Measurements from ENCODE around the gene PRELID1.
"Not testable (repeated sequence)": the region's sequence is repeated elsewhere in the genome, so short reads cannot be mapped to it uniquely, and the experiment has no call there.

Gene PRELID1, protein sequence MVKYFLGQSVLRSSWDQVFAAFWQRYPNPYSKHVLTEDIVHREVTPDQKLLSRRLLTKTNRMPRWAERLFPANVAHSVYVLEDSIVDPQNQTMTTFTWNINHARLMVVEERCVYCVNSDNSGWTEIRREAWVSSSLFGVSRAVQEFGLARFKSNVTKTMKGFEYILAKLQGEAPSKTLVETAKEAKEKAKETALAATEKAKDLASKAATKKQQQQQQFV

DNA sequence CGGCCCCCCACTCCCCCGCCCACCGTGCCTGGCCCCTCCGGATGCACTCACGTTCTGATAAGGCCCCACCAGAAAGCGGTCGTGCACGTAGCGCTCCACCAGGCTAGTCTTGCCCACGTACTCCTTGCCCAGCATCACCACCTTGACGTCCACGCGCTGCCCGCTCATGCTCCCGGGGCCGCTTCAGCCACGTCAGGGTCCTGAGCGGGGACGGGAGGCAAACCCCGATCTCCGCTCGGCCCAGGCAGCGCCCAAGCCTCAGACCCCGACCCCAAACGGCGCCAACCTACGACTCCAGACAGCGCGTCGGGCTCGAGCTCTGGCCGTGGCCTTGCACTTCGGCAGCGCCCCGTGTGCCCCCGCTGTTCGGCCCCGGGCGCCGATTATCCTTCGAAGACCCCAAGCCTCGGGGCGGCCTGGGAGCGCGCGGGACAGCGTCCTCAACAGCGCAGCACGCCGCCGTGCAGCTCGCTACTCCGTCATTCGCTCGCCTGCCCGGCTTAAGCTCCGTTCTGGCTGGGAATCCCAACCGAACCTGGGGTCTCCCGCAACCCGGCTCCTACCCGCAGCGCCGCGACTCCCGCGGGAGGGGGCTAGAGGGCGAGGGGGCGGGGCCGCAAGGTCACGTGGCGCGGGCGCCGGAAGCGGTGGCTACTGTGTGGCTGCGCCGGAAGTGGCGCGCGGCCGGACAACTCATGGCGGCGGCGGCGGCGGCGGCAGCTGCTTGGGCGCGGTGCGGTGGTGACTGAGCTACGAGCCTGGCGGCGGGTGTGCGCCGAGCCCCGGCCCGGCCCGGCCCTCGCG is at the start of gene PRELID1, which contains the start of gene RAB24:
TSS of gene PRELID1 (plus strand) at position 679 of the 804 bp plus-strand sequence. CDS start 187 bp downstream, outside the sequence.
TSS of gene RAB24 (minus strand) at position 599 of the 804 bp plus-strand sequence. CDS start at position 168, 431 bp downstream.
- peak; percentile 78 to 82 (median 79) for DNase-seq (ENCODE audit: low read depth in 3 of 3)

DNA sequence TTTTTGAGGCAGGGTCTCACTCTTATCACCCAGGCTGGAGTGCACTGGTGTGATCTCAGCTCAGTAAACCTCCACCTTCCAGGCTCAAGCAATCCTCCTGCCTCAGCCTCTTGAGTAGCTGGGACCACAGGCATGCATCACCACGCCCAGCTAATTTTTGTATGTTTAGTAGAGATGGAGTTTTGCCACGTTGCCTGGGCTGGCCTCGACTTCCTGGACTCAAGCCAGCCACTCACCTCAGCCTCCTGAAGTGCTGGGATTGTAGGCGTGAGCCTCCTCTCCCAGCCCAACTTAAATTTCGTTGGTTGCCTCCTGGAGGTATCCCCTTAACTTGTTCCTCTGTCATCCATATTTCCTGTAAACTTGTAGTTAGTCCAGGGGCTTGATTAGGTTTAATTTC is 47.3 kb upstream of the PRELID1 start:
- DNase-seq (ENCODE audit: low read depth in 3 of 3), result no peak

DNA sequence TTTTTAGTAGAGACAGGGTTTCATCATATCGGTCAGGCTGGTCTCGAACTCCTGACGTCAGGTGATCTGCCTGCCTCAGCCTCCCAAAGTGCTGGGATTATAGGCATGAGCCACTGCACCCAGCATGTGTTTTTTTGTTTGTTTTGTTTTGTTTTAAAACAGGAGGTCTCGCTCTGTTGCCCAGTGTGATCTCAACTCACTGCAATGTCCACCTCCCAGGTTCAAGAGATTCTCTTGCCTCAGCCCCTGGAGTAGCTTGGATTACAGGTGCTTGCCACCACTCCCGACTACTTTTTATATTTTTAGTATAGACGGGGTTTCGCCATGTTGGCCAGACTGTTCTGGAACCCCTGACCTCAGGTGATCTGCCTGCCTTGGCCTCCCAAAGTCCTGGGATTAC is 44.9 kb upstream of the PRELID1 start:
- DNase-seq (ENCODE audit: low read depth in 3 of 3), result not testable (repeated sequence)

DNA sequence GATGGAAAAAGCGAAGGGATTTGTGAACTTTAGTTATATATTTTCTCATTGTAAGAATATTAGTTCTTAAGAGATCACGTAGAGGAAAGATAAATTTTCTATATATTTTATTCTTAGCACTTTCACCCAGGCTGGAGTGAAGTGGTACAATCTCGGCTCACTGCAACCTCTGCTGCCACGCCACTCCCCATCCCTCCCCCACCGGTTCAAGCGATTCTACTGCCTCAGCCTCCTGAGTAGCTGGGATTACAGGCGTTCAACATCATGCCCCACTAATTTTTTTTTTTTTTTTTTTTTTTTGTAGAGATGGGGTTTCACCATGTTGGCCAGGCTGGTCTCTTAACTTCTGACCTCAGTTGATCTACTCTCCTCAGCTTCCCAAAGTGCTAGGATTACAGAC is 42.6 kb upstream of the PRELID1 start:
- no peak for DNase-seq (ENCODE audit: low read depth in 3 of 3)

DNA sequence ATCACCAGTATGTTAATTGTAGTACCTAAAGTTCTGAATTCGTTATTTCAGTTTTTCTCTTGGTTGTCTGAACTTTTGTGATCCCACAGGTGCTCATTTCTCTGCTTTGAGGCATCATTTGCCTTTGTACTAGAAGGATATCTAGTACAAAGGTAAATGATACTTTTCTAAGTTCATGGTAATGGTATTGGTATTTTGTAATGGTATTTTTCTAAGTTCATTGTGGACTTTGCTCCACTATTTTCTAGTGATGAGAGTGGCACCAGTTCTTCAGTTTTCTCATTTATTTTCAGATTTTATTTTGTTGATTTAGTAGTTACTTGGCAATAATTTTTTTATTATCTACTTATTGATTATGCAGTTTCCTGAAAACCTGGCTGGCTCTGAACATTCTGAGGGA is 42.1 kb upstream of the PRELID1 start:
- DNase-seq (ENCODE audit: low read depth in 3 of 3), result no peak

DNA sequence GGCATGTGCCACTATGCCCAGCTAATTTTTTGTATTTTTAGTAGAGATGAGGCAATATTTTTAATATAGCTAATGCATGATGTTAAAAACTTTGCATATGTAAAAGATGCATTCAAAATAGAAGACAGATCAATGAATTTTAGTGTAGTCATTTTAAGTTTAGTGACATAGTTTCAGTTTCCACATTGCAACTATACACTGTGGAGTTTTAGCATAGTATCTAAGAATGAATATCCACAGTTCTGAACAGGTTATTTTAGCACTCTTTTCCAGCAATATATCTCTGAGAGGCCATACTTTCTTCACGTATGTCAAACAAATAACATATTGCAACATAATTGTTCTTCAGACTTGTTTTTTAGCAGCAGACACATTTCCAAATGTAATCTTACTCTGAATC is 39.4 kb upstream of the PRELID1 start:
- DNase-seq (ENCODE audit: low read depth in 3 of 3), result no peak

DNA sequence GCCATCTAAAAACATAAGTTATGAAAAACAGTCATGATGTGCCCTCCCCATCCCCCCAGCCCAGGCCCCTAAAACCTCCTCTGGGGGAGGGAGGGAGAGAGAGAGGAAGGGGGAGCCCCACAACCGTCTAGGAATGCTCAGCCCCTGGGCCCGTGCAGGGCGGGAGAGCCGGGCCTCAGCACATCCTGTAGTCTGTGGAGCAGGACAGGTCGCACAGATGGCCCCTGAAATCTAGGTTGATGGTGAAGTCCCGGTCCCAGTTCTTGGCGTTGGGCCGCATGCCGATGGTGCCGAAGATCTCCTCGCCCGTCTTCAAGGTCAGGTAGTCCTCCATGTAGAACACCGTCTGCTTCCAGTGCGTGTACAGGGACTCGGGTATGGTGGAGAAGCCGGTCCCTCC is 38.2 kb upstream of the PRELID1 start:
- no peak for DNase-seq (ENCODE audit: low read depth in 3 of 3)

DNA sequence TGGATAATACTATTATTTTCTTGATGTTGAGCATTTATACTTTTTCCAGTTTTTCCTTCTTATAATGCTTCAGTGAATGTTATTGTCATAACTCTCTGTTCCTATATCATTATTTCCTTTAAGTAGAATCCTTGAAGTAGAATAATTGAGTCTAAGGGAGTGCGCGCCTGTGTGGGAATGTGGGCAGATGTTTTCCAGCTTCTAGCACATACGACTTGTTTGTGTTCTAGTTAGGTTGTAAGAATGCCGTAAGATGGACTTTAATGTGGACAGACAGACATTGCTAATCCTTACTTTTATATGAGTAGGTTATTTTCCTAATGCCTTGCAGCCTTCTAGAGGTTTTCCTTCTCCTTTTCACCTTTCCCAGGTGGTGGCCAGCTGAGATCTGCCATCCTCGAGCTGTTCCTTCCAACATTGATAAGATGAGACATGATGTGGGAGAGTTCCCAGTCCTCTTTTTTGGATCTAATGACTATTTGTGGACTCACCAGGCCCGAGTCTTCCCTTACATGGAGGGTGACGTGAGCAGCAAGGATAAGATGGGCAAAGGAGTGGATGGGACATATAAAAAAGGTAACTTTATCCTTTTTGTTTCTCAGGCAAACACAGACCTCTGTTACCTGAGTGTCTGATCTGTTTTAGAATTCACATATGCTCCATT is 34.2 kb upstream of the PRELID1 start:
- DNase-seq (ENCODE audit: low read depth in 3 of 3), result no peak

DNA sequence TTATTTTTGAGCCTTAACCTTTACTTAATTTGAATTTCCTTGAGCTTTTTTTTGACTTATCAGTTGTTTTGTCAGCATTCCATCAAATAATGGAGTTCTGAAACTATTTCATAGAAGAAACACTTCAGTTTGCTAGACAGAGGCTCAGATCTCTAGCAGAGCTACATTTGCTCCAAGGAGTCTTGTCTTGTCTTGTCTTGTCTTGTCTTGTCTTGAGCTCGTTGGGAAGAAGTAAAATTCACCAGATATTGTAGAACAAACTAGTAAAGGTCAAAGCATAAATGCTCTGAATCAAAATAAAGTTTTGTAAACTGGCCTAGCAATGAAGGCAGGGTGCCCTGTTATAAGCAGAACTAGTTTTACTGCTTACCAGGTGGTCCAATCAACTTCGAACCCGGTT is 33.6 kb upstream of the PRELID1 start:
- no peak for DNase-seq (ENCODE audit: low read depth in 3 of 3)

DNA sequence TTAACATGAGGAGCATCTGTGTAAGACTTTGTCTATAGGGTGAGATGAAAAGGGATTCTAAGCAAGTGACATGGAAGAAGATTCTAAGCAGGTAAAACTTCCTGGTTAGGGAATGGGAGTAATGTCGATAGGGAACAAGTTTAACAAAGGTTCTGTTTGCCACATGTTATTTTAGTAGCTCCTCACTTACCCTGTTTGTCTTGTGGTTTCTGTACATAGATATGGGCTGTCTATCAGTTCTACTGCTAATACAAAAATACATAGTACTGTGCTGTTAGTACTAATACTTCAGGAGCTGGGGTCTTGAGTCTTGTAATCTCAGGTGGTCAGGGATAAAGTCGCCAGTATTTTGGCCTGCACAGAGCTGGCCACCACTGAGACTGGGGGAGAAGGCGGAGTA is 32.9 kb upstream of the PRELID1 start:
- no peak for DNase-seq (ENCODE audit: low read depth in 3 of 3)

DNA sequence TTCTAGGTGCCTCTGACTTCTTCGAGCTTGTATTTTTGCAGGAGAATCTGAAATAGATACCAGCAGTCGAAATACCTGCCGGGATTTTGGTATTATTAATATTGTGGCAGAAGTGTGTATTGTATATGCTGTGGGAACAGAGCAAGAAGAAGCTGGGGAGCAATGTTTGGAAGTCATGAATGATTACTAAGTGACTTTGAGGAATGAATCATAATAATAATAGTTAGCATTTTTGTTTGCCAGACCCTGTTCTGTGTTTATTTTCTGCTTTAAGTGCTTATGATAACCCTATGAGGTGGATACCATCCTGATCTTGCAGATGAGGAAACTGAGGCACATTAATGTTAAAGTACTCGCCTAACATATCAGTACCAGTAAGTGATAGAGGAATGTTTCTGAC is 32.5 kb upstream of the PRELID1 start:
- no peak for DNase-seq (ENCODE audit: low read depth in 3 of 3)

DNA sequence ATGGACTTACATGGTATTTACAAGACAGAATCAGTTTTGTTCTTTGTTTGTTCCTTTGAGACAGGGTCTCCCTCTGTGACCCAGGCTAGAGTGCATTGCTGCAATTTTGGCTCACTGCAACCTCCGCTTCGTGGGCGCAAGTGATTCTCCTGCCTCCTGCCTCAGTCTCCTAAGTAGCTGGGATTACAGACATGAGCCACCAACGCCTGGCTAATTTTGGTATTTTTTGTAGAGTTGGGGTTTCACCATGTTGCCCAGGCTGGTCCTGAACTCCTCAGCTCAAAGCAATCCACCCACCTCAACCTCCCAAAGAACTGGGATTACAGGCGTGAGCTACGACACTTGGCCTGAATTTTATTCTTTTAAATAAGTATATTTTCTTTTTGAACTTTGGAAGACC is 27.7 kb upstream of the PRELID1 start:
- DNase-seq (ENCODE audit: low read depth in 3 of 3), result no peak

DNA sequence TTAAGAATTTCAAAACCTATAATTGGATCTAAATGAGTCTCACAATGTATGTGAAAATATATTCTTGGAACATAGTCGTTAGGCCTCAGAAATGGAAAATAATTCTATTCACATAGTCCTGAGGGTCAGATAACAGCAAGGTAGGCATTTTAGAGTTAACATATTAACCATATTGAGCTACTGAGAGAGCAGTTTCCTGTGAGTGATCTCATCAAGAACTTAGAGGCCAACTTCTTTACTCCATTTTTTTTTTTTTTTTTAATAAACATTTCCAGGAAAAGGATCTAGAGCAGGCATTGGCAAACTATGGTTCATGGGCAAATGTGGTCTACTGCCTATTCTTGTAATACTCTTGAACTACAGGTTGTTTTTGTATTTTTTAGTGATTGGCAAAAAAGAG is 26.7 kb upstream of the PRELID1 start:
- no peak for DNase-seq (ENCODE audit: low read depth in 3 of 3)

DNA sequence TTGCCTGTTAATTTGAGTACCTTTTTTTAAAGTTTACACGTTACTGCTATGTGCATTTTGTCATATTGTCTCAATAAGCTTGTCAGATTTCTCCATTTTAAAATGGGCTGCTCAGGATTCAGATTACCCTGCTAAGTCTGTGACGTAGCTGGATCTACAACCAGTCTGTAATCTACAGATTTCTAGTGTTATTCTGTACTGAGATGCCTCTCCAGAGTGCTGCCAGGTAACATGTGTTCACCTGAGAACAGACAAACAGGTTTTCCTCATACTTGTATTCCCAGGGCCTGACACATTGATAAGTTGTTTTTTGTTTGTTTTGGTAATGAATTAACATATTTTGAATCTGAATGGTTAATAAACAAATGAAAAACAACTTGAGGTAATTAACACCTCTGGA is 15.4 kb upstream of the PRELID1 start:
- DNase-seq (ENCODE audit: low read depth in 3 of 3), result no peak

DNA sequence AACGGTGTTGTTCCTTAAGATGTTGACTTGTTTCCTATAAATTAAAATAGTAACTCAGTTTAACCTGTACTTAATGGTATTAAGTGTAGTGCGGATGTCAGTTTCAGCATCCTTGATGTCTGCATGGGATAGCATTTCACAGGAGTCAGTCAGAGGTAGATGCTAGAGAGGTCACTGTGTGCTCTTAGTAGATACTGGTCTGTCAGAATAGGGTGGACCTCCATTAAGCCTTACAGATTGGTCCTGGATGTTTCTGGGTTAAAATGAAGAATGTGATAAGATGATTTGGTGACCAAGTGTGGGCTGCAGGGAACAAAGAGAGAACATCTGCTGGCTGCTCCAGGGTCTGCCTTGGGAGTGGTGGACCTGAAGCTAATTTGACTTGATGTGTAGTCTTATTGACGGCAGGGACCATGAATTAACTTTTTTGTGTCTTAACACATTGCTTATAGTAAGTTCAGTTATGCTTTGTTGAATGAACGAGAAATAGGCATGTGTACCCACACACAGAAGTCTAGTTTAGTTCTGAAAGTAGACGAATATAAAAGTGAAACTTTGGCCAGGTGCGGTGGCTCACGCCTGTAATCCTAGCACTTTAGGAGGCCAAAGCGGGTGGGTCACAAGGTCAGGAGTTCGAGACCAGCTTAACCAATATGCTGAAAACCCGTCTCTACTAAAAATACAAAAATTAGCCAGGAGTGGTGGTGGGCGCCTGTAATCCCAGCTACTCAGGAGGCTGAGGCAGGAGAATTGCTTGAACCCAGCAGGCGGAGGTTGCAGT is 12.6 kb upstream of the PRELID1 start:
- DNase-seq (ENCODE audit: low read depth in 3 of 3), result no peak

DNA sequence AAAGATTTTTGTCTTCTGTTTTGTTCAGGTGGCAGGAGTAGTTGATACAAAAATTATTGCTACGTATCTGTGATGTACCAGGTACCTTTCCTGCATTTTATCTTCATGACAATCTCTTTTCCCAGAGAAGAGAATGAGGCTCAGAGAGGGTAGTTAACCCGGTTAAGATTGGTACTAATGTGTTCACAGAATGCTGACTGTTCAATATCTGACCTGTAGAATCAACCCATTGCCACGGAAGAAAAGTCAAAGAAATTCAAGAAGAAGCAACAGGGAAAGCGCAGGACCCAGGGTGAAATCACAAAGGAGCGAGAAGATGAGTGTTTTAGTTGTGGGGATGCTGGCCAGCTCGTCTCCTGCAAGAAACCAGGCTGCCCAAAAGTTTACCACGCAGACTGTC is 11.9 kb upstream of the PRELID1 start:
- no peak for DNase-seq (ENCODE audit: low read depth in 3 of 3)

DNA sequence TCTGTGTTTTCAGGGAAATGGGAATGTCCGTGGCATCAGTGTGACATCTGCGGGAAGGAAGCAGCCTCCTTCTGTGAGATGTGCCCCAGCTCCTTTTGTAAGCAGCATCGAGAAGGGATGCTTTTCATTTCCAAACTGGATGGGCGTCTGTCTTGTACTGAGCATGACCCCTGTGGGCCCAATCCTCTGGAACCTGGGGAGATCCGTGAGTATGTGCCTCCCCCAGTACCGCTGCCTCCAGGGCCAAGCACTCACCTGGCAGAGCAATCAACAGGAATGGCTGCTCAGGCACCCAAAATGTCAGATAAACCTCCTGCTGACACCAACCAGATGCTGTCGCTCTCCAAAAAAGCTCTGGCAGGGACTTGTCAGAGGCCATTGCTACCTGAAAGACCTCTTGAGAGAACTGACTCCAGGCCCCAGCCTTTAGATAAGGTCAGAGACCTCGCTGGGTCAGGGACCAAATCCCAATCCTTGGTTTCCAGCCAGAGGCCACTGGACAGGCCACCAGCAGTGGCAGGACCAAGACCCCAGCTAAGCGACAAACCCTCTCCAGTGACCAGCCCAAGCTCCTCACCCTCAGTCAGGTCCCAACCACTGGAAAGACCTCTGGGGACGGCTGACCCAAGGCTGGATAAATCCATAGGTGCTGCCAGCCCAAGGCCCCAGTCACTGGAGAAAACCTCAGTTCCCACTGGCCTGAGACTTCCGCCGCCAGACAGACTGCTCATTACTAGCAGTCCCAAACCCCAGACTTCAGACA is 9.6 kb upstream of the PRELID1 start:
- DNase-seq (ENCODE audit: low read depth in 3 of 3), result no peak

DNA sequence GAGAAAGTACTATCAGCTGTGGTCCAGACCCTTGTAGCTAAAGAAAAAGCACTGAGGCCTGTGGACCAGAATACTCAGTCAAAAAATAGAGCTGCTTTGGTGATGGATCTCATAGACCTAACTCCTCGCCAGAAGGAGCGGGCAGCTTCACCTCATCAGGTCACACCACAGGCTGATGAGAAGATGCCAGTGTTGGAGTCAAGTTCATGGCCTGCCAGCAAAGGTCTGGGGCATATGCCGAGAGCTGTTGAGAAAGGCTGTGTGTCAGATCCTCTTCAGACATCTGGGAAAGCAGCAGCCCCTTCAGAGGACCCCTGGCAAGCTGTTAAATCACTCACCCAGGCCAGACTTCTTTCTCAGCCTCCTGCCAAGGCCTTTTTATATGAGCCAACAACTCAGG is 9.0 kb upstream of the PRELID1 start:
- no peak for DNase-seq (ENCODE audit: low read depth in 3 of 3)

DNA sequence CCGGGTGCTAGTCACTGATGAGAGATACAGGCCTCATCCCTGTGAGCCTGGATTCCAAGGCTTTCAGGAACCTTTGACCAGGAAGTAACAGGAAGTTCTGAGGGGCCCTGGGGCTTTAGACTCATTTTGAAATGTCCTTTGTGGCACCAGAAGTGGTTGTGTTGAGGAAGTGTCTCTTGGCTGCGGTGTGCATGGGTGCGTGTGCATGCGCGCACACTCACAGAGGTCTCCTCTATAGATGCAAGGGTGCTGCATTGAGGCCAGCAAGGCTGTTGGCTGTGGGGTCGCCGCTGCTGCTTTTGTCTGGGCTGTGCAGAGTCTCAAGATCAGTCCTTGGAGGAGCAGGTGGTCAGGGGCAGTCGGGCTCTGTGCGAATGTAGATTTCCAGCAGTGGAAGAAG is 7.7 kb upstream of the PRELID1 start:
- DNase-seq (ENCODE audit: low read depth in 3 of 3), result no peak

DNA sequence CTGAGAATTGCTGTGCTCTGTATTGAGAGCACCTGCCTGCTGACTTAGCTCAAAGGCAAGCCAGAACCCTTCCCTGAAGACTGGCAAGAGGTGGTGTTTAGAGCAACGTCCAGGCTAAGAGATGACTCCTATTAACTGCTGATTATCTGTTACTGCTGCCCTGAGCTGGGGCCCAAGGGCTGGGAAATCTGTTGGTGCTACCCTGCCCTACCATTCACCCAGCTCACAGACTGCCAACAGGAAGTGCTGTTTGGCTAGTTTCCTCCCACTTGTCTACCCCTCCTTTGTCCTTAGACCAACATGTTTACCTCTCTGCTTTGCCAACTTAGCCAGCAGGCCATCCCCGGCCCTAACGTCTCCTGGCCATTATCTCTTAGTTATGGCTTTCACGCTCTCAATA is 7.0 kb upstream of the PRELID1 start:
- no peak for DNase-seq (ENCODE audit: low read depth in 3 of 3)

DNA sequence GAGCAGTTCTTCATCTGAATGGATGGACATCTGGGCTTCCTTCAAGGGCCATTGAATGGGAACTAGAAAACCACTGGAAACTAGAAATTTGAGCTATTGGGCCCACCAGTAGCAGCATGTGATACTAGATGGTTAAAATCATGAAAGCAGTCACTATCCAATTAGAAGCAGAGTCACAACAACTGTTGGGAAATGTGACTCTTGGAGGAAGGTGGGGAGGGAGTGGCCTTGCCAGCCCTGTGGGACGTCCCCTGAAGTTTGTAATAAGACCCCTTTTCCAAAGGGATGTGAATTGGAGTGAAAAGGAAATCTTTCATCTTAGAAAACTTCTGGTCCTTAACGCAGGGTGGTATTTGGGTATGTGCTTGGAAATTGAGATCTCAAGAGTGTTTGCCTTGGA is 5.7 kb upstream of the PRELID1 start:
- DNase-seq (ENCODE audit: low read depth in 3 of 3), result no peak
